GM18517 (cell line): ENCODE data around the gene POGK.
"Not testable (repeated sequence)": the region's sequence is repeated elsewhere in the genome, so short reads cannot be mapped to it uniquely, and the experiment has no call there.

ENCODE experiments used
- ATAC-seq: cut with Tn5 transposase; IDR thresholded peaks from one replicate; pipeline ENCODE4 v1.9.1; 2021; ENCODE audit warnings: mild to moderate bottlenecking, moderate library complexity; ENCODE audit not compliant: unreplicated experiment

POGK gene

GRCh38 chr1:166838766-166839599 is at the start of gene POGK:
Gene POGK, plus strand, starts transcription at chr1:166839475. Its CDS starts 1,482 bp downstream, at chr1:166840957.
- peak; percentile 95 for ATAC-seq

- no peak for ATAC-seq
These were observed 42.5 kb upstream of the POGK start for GRCh38 chr1:166796620-166797236.

- ATAC-seq, result no peak
These were observed 30.3 kb upstream of the POGK start for GRCh38 chr1:166808952-166809351.

- no peak for ATAC-seq
These were observed 27.6 kb upstream of the POGK start for GRCh38 chr1:166811691-166812090.

GRCh38 chr1:166813508-166814223 is 25.6 kb upstream of the POGK start:
- no peak for ATAC-seq

- no peak for ATAC-seq
These were observed 24.7 kb upstream of the POGK start for GRCh38 chr1:166814611-166815010.

GRCh38 chr1:166819974-166820373 is 19.3 kb upstream of the POGK start:
- no peak for ATAC-seq

- no peak for ATAC-seq
These were observed 16.9 kb upstream of the POGK start for GRCh38 chr1:166822385-166822784.

- no peak for ATAC-seq
These were observed 11.8 kb upstream of the POGK start for GRCh38 chr1:166827426-166827825.

GRCh38 chr1:166829762-166830161 is 9.5 kb upstream of the POGK start:
- ATAC-seq, result not testable (repeated sequence)

- ATAC-seq, result no peak
These were observed 2.5 kb upstream of the POGK start for GRCh38 chr1:166836733-166837132.

- ATAC-seq, result peak; percentile 32
These were observed 479 bp downstream of the POGK start for GRCh38 chr1:166839600-166840308.

- ATAC-seq, result no peak
These were observed 1.3 kb downstream of the POGK start for GRCh38 chr1:166840309-166841274.

GRCh38 chr1:166843322-166843721 is 4.0 kb downstream of the POGK start:
- no peak for ATAC-seq

GRCh38 chr1:166843769-166844596 is 4.7 kb downstream of the POGK start:
- no peak for ATAC-seq

GRCh38 chr1:166844791-166845190 is 5.5 kb downstream of the POGK start:
- no peak for ATAC-seq

GRCh38 chr1:166848193-166848592 is 8.9 kb downstream of the POGK start:
- ATAC-seq, result no peak

GRCh38 chr1:166849135-166849534 is 9.9 kb downstream of the POGK start:
- no peak for ATAC-seq

GRCh38 chr1:166852918-166853317 is 13.6 kb downstream of the POGK start:
- no peak for ATAC-seq
